DOHH2 (cell line): ENCODE measurements around the gene NUP93.

Experiments
- H3F3A ChIP-seq: fragments of 200-600 bp; sonication (generic), shearing (Covaris generic); 2 replicates; pipeline ENCODE4 v1.6.0; 2016; ENCODE audit warnings: antibody characterized with exemption, mild to moderate bottlenecking; ENCODE audit not compliant: control insufficient read depth, insufficient read depth
- H3K27ac ChIP-seq: fragments of 200-600 bp; sonication (generic); 2 replicates; pipeline ENCODE4 v1.5.1; 2014; ENCODE audit warnings: low read depth, mild to moderate bottlenecking, low read length, moderate library complexity
- H3K27me3 ChIP-seq: fragments of 200-600 bp; sonication (generic); 2 replicates; pipeline ENCODE4 v1.6.1; 2014; ENCODE audit warnings: mild to moderate bottlenecking, low read length, mixed read lengths; ENCODE audit not compliant: control insufficient read depth
- H3K36me3 ChIP-seq: fragments of 200-600 bp; sonication (generic); 2 replicates; pipeline ENCODE4 v1.6.1; 2014; ENCODE audit warnings: mild to moderate bottlenecking, low read length, moderate library complexity, mixed read lengths; ENCODE audit not compliant: control insufficient read depth
- H3K4me1 ChIP-seq: fragments of 200-600 bp; sonication (generic); 2 replicates; pipeline ENCODE4 v1.6.1; 2014; ENCODE audit warnings: mild to moderate bottlenecking, low read length, mixed read lengths; ENCODE audit not compliant: control insufficient read depth
- H3K4me2 ChIP-seq: fragments of 200-600 bp; sonication (generic); 2 replicates; pipeline ENCODE4 v1.6.0; 2014; ENCODE audit warnings: mild to moderate bottlenecking, low read length, moderate library complexity
- H3K4me3 ChIP-seq: fragments of 200-600 bp; sonication (generic); 2 replicates; pipeline ENCODE4 v1.5.1; 2014; ENCODE audit warnings: mild to moderate bottlenecking, low read length, mixed read lengths
- H3K79me2 ChIP-seq: fragments of 200-600 bp; sonication (generic); 2 replicates; pipeline ENCODE4 v1.6.1; 2014; ENCODE audit warnings: mild to moderate bottlenecking, low read length, mixed read lengths; ENCODE audit not compliant: control insufficient read depth
- H3K9me2 ChIP-seq: fragments of 200-600 bp; sonication (generic); replicated peaks from 2 replicates; pipeline ENCODE4 v1.6.1; 2014; ENCODE audit warnings: mild to moderate bottlenecking, low read length, mixed read lengths; ENCODE audit not compliant: control insufficient read depth
- H3K9me3 ChIP-seq: fragments of 200-600 bp; sonication (generic); 2 replicates; pipeline ENCODE4 v1.6.1; 2014; ENCODE audit warnings: antibody characterized with exemption, low read length, mixed read lengths; ENCODE audit not compliant: control insufficient read depth, insufficient read depth
- H4K20me1 ChIP-seq: fragments of 200-600 bp; sonication (generic); 2 replicates; pipeline ENCODE4 v1.6.0; 2014; ENCODE audit warnings: low read depth, mild to moderate bottlenecking, antibody characterized with exemption, low read length, moderate library complexity; ENCODE audit not compliant: control insufficient read depth, insufficient read depth
- EZH2phosphoT487 ChIP-seq: fragments of 200-600 bp; sonication (generic); IDR thresholded peaks from 2 replicates; pipeline ENCODE4 v1.6.1; 2017; ENCODE audit warnings: borderline replicate concordance, mild to moderate bottlenecking, antibody characterized with exemption, low read length, moderate library complexity, mixed read lengths
- TF ChIP-seq, protein P1 (sequence below): fragments of 200-600 bp; sonication (generic); IDR thresholded peaks from one replicate; pipeline ENCODE4 v1.5.1; 2014; ENCODE audit warnings: antibody characterized with exemption, mild to moderate bottlenecking, low read depth, low read length; ENCODE audit not compliant: poor library complexity, severe bottlenecking

Gene NUP93

DNA sequence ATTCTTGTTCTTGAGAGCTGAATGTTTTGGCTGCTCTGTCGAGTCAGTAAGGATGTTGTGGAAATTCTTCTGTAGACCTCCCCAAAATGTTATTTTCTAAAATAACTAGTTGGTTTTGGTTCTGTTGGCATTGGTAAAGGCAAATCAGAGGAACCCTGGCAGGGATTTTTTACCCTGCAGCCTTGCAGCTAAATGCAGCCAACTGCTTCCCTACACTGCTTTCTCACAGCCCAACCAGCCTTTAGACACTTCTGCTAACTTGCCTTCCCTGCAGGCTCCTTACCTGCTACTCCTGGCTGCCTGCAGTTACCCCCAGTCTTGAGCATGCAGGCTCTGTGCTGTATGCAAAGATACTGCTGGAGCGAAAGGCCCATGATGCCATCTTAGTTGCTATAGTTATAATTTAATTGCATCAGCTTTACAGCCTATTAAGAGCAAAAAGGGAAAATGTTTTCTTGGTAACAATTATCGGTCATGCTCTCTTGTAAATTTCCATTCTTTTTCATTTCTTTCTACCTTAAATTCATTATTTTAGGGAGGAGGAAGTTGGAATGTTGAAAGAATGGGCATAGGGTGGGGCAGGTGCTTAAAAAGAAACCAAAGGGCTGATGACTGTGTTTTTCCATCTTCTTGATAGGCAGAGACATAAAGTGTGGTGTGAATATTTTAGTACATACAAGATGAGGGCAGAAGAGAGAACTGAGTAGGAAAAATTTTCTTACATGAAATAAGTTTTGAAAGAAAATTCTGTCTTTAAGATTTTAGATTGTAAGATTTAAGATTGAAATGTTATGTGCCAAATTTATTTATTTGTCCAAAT is 20.0 kb downstream of the NUP93 start:
- Histone ChIP-seq H3K36me3 (peaks cover 63% of the 10 kb centered on the region), H3K4me3 (no peak overlapping the region), H3K27ac (no peak overlapping the region), H3K4me1 (no peaks in the 10 kb centered on the region), H3K4me2 (no peak overlapping the region), H3F3A (no peaks in the 10 kb centered on the region), H3K79me2 (peaks cover 81% of the 10 kb centered on the region), H3K9me2 (no peaks in the 10 kb centered on the region), H4K20me1 (no peaks in the 10 kb centered on the region), H3K27me3 (no peaks in the 10 kb centered on the region), H3K9me3 (peaks cover 14% of the 10 kb centered on the region)
- TF ChIP-seq, protein P1, sequence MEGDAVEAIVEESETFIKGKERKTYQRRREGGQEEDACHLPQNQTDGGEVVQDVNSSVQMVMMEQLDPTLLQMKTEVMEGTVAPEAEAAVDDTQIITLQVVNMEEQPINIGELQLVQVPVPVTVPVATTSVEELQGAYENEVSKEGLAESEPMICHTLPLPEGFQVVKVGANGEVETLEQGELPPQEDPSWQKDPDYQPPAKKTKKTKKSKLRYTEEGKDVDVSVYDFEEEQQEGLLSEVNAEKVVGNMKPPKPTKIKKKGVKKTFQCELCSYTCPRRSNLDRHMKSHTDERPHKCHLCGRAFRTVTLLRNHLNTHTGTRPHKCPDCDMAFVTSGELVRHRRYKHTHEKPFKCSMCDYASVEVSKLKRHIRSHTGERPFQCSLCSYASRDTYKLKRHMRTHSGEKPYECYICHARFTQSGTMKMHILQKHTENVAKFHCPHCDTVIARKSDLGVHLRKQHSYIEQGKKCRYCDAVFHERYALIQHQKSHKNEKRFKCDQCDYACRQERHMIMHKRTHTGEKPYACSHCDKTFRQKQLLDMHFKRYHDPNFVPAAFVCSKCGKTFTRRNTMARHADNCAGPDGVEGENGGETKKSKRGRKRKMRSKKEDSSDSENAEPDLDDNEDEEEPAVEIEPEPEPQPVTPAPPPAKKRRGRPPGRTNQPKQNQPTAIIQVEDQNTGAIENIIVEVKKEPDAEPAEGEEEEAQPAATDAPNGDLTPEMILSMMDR: no peak
- no peak for TF ChIP-seq EZH2phosphoT487

DNA sequence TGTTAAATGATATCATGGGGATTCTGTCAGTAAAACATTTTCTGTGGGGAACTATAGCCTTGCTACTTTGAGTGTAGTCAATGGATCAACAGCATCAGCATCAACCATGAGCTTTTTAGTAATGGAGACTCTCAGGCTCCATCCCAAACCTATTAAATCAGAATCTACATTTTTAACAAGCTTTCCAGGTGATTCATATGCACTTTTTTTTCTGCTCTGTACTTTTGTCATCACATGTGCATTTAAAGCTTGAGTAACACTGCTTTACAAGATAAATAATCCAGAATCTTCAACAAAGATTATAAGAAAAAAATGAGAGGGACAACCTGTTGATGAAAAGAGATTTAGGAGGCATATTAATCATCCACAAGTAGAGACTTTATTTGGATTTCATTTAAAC is 23.5 kb downstream of the NUP93 start:
- no peaks in the 10 kb centered on the region for H3K4me1 ChIP-seq
- H4K20me1 ChIP-seq: 0 out of 2 replicates have a peak, but pooled peaks cover 4% of the 10 kb centered on the region
- H3K4me3 ChIP-seq: no peak overlapping the region
- TF ChIP-seq EZH2phosphoT487: no peak
- TF ChIP-seq, protein P1: no peak
- H3K9me3 ChIP-seq: peaks cover 16% of the 10 kb centered on the region
- H3K27ac ChIP-seq: no peak overlapping the region
- no peaks in the 10 kb centered on the region for H3K9me2 ChIP-seq
- H3K36me3 ChIP-seq: peaks cover 62% of the 10 kb centered on the region
- H3K4me2 ChIP-seq: no peak overlapping the region
- no peaks in the 10 kb centered on the region for H3K27me3 ChIP-seq
- no peaks in the 10 kb centered on the region for H3F3A ChIP-seq
- H3K79me2 ChIP-seq: peaks cover 71% of the 10 kb centered on the region

DNA sequence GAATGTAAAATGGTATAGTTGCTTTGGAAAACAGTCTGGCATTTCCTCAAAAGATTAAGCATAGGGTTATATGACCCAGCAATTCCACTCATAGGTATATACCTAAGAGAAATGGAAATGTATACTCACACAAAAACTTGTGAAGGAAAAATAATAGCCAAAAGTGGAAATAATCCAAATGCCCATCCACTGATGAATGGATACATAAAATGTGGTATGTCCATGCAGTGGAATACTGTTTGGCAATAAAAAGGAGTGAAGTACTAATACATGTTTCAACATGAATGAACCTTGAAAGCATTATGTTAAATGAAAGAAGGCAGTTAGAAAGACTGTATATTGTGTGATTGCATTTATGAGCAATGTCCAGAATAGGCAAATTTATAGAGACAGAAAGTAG is 25.1 kb downstream of the NUP93 start:
- Histone ChIP-seq H3K79me2 (peaks cover 58% of the 10 kb centered on the region), H3K4me3 (no peak overlapping the region), H3F3A (no peaks in the 10 kb centered on the region), H3K4me1 (no peaks in the 10 kb centered on the region), H3K27ac (no peak overlapping the region), H3K36me3 (peaks cover 68% of the 10 kb centered on the region), H3K27me3 (no peaks in the 10 kb centered on the region), H3K9me2 (no peaks in the 10 kb centered on the region), H3K9me3 (peaks cover 16% of the 10 kb centered on the region), H4K20me1 (0 out of 2 replicates have a peak, but pooled peaks cover 4% of the 10 kb centered on the region), H3K4me2 (no peak overlapping the region)
- TF ChIP-seq EZH2phosphoT487: no peak
- TF ChIP-seq, protein P1: no peak
